Colonic mucosa (tissue), 4 donors: ENCODE data around the gene HBM. TPM values are rescaled to one million over a fixed set of nuclear protein-coding genes. Genes with fewer than 3 reads are reported as not detected.

Experiments used
- DNase-seq: peaks from one replicate; pipeline ENCODE4 v3.0.0-alpha.2; 2020
- H3K27ac ChIP-seq: fragments of 200-600 bp; one replicate; pipeline ENCODE4 v1.8.0; 2021
- H3K27me3 ChIP-seq: fragments of 200-600 bp; one replicate; pipeline ENCODE4 v1.8.0; 2021
- H3K36me3 ChIP-seq: fragments of 200-600 bp; one replicate; pipeline ENCODE4 v1.8.0; 2021
- H3K4me1 ChIP-seq: fragments of 200-600 bp; one replicate; pipeline ENCODE4 v1.8.0; 2021; ENCODE audit warnings: mild to moderate bottlenecking
- H3K4me3 ChIP-seq: fragments of 200-600 bp; one replicate; pipeline ENCODE4 v1.8.0; 2021
- H3K9ac ChIP-seq, 2 donors: one replicate each; pipeline ENCODE4 v1.7.0; 2013; ENCODE audit warnings: control low read depth in 2 of 2, low read depth in 2 of 2, low read length in 2 of 2
- H3K9me3 ChIP-seq: fragments of 200-600 bp; one replicate; pipeline ENCODE4 v1.8.0; 2021
- CTCF ChIP-seq: fragments of 200-600 bp; IDR thresholded peaks from one replicate; pipeline ENCODE4 v1.8.0; 2022; ENCODE audit warnings: antibody characterized with exemption, mild to moderate bottlenecking
- intact Hi-C: fragments of 100-400 bp; cut with DNase I; formaldehyde crosslinking; loops from one replicate; pipeline ENCODE4 v1.14.1; 2022
- total RNA-seq, 2 donors: library from RNA; stranded (reverse); fragmentation: NEBNext Ultra II Directional in 1 of 2; extraction: Animal tissue kit (Norgen Biotek cat#: 25700) in 1 of 2; gene quantifications; one replicate each; pipeline ENCODE4 v1.2.1, GENCODE V29; 2021
- donor health status: healthy.
- donor health status: DM: no; HTN: no; CAD: no.
- donor health status: DM: no; HTN: no; CAD: no.

Gene HBM
- total RNA-seq, 2 donors from 2014 or later, result not detected

- H3K27ac ChIP-seq, result no peak overlapping the region
- no peak for TF ChIP-seq CTCF
Observed at GRCh38 chr16:180681-181564, 15.1 kb downstream of the HBM start.

DNA sequence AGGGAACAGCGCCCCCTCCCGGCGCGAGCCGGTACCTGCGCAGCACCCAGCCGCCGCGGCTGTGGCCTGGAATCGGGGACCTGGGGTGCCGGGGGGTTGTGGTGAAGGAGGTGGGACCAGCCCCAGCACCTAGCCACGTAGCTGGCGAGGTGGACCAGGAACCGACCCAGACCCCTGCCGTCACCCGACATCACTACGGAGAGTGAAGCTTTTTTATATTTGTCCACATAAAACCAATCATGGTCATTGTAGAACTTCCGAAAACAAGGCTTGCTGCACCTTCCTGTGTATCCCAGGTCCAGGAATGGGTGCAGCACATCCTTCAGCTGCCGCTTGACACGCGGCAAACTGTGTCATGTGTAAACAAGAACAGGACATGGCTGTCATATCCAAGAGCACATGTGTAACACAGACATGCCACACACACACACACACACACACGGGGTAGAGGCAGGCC is 15.8 kb downstream of the HBM start:
- H3K9ac ChIP-seq, result peak overlapping the region in 1 of 2 donors; percentile 12
- intact Hi-C loops, result loop anchor here (5.0 kb wide), 1 partner anchor 74 kb away; no protein-coding TSS in a partner anchor
- H3K4me3 ChIP-seq, result no peak overlapping the region
- TF ChIP-seq CTCF, result peak; percentile 98
- H3K9me3 ChIP-seq, result no peaks in the 10 kb centered on the region
- peaks cover 45% of the 10 kb centered on the region for H3K27me3 ChIP-seq
- peak; percentile 79 for DNase-seq
- H3K4me1 ChIP-seq, result peaks cover 11% of the 10 kb centered on the region
- no peaks in the 10 kb centered on the region for H3K36me3 ChIP-seq
- no peak overlapping the region for H3K27ac ChIP-seq

More at GRCh38 chr16:180681-181564, 15.1 kb downstream of the HBM start:
- Histone ChIP-seq H3K36me3 (no peaks in the 10 kb centered on the region), H3K4me3 (peak overlapping the region; percentile 20), H3K4me1 (peaks cover 11% of the 10 kb centered on the region), H3K9ac (peak overlapping the region in 1 of 2 donors; percentile 30), H3K9me3 (no peaks in the 10 kb centered on the region), H3K27me3 (peaks cover 45% of the 10 kb centered on the region)
- intact Hi-C loops, result loop anchor here (5.0 kb wide), 1 partner anchor 74 kb away; no protein-coding TSS in a partner anchor
- no peak for DNase-seq

DNA sequence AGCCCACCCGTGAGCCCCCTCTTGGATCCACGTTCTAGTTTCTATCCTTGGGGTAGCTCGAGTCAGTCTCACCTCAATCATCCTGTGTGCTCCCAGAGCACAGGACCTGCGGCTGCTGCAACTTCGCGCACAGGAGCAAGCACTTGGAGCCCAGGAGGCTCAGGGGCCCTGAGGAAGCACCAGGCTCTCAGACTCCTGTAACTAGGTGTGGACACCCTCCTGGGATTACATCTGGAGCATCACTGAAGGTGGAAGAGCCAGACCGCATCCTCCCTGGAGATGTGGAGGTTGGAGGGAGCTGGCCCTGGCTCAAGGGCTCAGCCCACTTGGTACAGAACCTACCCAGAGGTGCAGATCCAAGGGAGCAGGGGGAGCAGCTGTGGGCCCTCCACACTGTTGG is 17.2 kb downstream of the HBM start:
- DNase-seq, result no peak
- no peak for TF ChIP-seq CTCF
- H3K9ac ChIP-seq, result no peak overlapping the region
- no peaks in the 10 kb centered on the region for H3K9me3 ChIP-seq
- no peak overlapping the region for H3K27ac ChIP-seq
- H3K36me3 ChIP-seq, result no peaks in the 10 kb centered on the region
- H3K4me1 ChIP-seq, result peaks cover 11% of the 10 kb centered on the region
- H3K4me3 ChIP-seq, result no peak overlapping the region
- H3K27me3 ChIP-seq, result peaks cover 34% of the 10 kb centered on the region
- intact Hi-C loops, result loop anchor here (5.0 kb wide), 1 partner anchor 76 kb away; no protein-coding TSS in a partner anchor

GRCh38 chr16:185213-185612 is 19.4 kb downstream of the HBM start:
- peaks cover 12% of the 10 kb centered on the region for H3K36me3 ChIP-seq
- intact Hi-C loops, result no loop called here
- no peak for TF ChIP-seq CTCF
- H3K4me1 ChIP-seq, result peaks cover 11% of the 10 kb centered on the region
- no peak overlapping the region for H3K9ac ChIP-seq
- no peaks in the 10 kb centered on the region for H3K9me3 ChIP-seq
- no peak overlapping the region for H3K27ac ChIP-seq
- DNase-seq, result no peak
- H3K27me3 ChIP-seq, result peaks cover 12% of the 10 kb centered on the region
- no peak overlapping the region for H3K4me3 ChIP-seq

DNA sequence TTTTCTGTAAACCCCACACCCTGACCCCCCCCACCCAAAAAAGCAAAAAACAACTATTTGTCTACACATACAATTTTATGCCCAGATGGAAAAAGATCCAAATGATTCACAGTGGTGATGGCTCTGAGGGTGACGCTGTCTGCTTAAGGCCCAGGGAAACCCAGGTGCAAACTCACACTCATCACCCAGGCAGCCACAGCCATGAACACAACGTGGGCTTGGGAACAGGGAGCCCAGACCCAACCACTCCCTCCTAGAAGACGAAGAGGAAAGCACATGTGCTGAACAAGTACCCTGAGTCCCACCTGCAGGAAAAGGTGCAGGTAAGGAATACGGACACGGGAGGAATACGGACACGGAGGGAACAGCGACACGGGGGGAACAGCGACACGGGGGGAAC is 19.9 kb downstream of the HBM start:
- H3K9me3 ChIP-seq, result no peaks in the 10 kb centered on the region
- DNase-seq, result no peak

More for the DNA sequence above, 19.9 kb downstream of the HBM start:
- Histone ChIP-seq H3K27me3 (peaks cover 7% of the 10 kb centered on the region), H3K4me1 (peaks cover 8% of the 10 kb centered on the region), H3K9ac (no peak overlapping the region), H3K4me3 (no peak overlapping the region), H3K36me3 (peaks cover 13% of the 10 kb centered on the region), H3K27ac (no peak overlapping the region)
- intact Hi-C loops, result no loop called here
- no peak for TF ChIP-seq CTCF
